PFSK-1 (cell line): ENCODE measurements around the gene ATG16L2.

Experiments used
- FOXP2 ChIP-seq: optimal IDR thresholded peaks from 2 replicates; pipeline ENCODE3; 2011; ENCODE audit warnings: borderline replicate concordance, control low read depth, inconsistent platforms; ENCODE audit not compliant: insufficient read depth; ENCODE audit errors: extremely low read length, extremely low read depth
- POLR2AphosphoS5 ChIP-seq: IDR thresholded peaks from 2 replicates; pipeline ENCODE4 v1.6.1; 2012; ENCODE audit warnings: low read depth, mild to moderate bottlenecking, control low read depth, low read length, moderate library complexity
- SIN3A ChIP-seq: IDR thresholded peaks from 2 replicates; pipeline ENCODE4 v1.6.1; 2012; ENCODE audit warnings: mild to moderate bottlenecking, low read length, moderate library complexity, borderline replicate concordance; ENCODE audit not compliant: insufficient read depth
- TAF1 ChIP-seq: IDR thresholded peaks from 2 replicates; pipeline ENCODE4 v1.6.1; 2012; ENCODE audit warnings: low read length, control low read depth, borderline replicate concordance; ENCODE audit not compliant: insufficient read depth
- TF ChIP-seq, protein P1 (sequence below), 2 experiments: IDR thresholded peaks; 2 replicates each; pipeline versions ENCODE4 v1.6.1 to v1.8.0; 2011 to 2012; ENCODE audit warnings: low read depth in 2 of 2, low read length in 2 of 2, control low read depth in 1 of 2, inconsistent platforms in 1 of 2, mild to moderate bottlenecking in 1 of 2, moderate library complexity in 1 of 2; ENCODE audit not compliant: insufficient read depth in 1 of 2

The ATG16L2 gene

DNA sequence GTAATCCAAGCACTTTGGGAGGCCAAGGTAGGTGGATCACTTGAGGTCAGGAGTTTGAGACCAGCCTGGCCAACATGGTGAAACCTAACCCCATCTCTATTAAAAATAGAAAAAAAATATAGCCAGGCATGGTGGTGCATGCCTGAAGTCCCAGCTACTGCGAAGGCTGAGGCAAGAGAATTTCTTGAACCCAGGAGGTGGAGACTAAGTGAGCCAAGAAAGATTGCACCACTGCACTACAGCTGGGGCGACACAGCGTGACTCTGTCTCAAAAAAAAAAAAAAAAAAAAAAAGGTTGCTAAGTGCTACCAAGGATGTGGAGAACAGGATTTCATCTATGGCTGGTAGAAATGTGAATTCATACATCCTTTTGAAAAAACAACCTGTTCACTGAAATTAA, 36.6 kb downstream of the ATG16L2 start:
- TF ChIP-seq, protein P1, sequence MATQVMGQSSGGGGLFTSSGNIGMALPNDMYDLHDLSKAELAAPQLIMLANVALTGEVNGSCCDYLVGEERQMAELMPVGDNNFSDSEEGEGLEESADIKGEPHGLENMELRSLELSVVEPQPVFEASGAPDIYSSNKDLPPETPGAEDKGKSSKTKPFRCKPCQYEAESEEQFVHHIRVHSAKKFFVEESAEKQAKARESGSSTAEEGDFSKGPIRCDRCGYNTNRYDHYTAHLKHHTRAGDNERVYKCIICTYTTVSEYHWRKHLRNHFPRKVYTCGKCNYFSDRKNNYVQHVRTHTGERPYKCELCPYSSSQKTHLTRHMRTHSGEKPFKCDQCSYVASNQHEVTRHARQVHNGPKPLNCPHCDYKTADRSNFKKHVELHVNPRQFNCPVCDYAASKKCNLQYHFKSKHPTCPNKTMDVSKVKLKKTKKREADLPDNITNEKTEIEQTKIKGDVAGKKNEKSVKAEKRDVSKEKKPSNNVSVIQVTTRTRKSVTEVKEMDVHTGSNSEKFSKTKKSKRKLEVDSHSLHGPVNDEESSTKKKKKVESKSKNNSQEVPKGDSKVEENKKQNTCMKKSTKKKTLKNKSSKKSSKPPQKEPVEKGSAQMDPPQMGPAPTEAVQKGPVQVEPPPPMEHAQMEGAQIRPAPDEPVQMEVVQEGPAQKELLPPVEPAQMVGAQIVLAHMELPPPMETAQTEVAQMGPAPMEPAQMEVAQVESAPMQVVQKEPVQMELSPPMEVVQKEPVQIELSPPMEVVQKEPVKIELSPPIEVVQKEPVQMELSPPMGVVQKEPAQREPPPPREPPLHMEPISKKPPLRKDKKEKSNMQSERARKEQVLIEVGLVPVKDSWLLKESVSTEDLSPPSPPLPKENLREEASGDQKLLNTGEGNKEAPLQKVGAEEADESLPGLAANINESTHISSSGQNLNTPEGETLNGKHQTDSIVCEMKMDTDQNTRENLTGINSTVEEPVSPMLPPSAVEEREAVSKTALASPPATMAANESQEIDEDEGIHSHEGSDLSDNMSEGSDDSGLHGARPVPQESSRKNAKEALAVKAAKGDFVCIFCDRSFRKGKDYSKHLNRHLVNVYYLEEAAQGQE (IDR thresholded peaks at IDR 0.05; ENCODE audit: insufficient read depth in 1 of 2, low read depth in 2 of 2, low read length in 2 of 2) = no peak
- TF ChIP-seq FOXP2 = no peak
- no peak for TF ChIP-seq TAF1
- TF ChIP-seq SIN3A = no peak
- TF ChIP-seq POLR2AphosphoS5 = no peak

DNA sequence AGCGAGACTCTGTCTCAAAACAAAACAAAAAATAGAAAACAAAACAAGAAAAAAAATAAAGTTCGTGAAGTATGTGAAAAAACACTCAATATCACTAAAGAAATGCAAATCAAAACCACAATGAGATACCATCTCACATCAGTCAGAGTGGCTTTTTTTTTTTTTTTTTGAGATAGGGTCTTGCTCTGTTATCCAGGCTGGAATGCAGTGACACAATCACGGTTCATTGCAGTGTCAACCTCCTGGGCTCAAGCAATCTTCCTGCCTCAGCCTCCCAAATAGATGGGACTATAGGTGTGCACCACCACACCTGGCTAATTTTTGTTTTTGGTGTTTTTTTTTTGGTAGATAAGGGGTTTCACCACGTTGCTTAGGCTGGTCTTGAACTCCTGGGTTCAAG, 37.5 kb downstream of the ATG16L2 start:
- TF ChIP-seq FOXP2 = no peak
- TF ChIP-seq TAF1 = no peak
- TF ChIP-seq, protein P1 (IDR thresholded peaks at IDR 0.05; ENCODE audit: insufficient read depth in 1 of 2, low read depth in 2 of 2, low read length in 2 of 2) = no peak

DNA sequence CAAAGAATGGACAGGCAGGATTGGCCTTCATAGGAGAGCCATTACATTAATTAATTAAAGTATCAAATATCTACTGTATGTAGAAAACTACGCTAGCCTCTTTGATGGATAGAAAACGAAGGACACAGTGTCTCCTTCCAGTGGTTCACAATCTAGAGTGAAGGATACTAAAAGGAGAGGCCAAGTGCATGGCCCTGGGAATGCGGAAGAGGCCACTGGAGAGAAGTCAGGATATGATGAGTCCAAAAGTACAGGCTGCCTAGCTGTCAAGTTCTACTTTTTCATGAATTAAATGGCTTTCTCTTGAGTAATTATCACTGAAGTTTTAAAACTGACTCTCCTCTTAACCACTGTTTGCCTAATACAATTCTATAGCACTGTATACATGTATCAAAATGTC, 41.9 kb downstream of the ATG16L2 start:
- TF ChIP-seq TAF1 (no peak), FOXP2 (no peak), SIN3A (no peak), POLR2AphosphoS5 (no peak)
- TF ChIP-seq, protein P1 (IDR thresholded peaks at IDR 0.05; ENCODE audit: insufficient read depth in 1 of 2, low read depth in 2 of 2, low read length in 2 of 2) = no peak

DNA sequence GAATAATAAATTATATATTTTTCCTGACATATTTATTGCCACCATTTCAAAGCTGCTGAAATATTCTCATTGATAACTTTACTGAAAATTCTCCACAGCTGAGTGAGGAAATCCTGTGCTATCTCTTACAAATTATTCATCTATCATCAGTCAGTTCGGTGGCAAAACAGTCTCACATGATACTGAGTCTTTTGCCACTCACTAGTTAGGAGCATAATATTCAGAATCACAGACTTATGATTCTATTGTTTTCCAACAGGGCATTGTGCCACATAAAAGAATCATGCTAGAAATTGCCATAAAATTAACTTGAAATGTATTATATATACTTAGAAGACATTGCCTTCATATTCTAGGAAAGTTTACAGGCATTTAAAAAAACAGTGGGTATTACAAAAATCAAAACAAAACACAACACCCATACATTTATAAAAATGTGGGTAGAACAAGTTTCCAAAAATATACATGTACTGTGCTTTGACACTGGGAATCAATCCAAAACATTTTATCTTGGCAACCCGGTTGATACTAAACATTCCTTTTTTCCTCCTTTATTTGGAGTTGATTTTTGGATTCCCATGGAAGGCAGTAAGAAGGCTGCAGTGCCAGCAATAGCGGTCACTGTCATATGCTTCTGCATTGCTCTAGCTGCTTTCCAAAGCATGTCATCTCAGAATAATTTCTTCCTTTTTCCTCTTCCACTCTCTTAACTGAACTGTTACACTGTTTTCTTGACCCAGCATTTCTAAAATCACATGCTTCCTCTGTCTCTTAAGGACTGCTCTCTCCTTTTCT, 42.5 kb downstream of the ATG16L2 start:
- no peak for TF ChIP-seq FOXP2
- TF ChIP-seq, protein P1 (IDR thresholded peaks at IDR 0.05; ENCODE audit: insufficient read depth in 1 of 2, low read depth in 2 of 2, low read length in 2 of 2) = no peak
- no peak for TF ChIP-seq SIN3A
- TF ChIP-seq TAF1 = no peak
- no peak for TF ChIP-seq POLR2AphosphoS5
